ENCODE results near the gene SSBP4.

GRCh38 chr19:18401580-18402112, 17.6 kb upstream of the SSBP4 start:
- TF ChIP-seq EZH2 (IDR thresholded peaks at IDR 0.05) (no peak), POLR2AphosphoS5 (IDR thresholded peaks at IDR 0.05; ENCODE audit: borderline replicate concordance, low read depth, low read length) (no peak)

Data from SK-N-MC (cell line).